T-cell (primary cell): ENCODE results near the gene C17orf75. TPM values are rescaled to one million over a fixed set of nuclear protein-coding genes. Genes with fewer than 3 reads are reported as not detected.

Experiments
- ATAC-seq, 4 experiments: fragments of 200-7000 bp in 3 of 4; fragments of 150-1000 bp in 1 of 4; cut with Tn5 transposase; replicated peaks in 1 of 4; 1 replicate in 3 of 4; 2 replicates in 1 of 4; pipeline ENCODE4 v1.10.0; 2021; ENCODE audit warnings: moderate library complexity in 3 of 4, mild to moderate bottlenecking in 2 of 4, moderate number of reproducible peaks in 1 of 4
- CTCF ChIA-PET, 2 donors: fragments of 300-600 bp; sonication (Branson Sonifier 250); formaldehyde crosslinking; loops; one replicate each; lab custom pipeline; 2022; ENCODE audit warnings: antibody characterized with exemption in 2 of 2; lab: Charles Lee
- POLR2A ChIA-PET, 2 donors: fragments of 300-600 bp; sonication (Branson Sonifier 250); formaldehyde crosslinking; loops; one replicate each; lab custom pipeline; 2022; ENCODE audit warnings: antibody characterized with exemption in 2 of 2; lab: Charles Lee
- DNase-seq, 35 experiments: peaks; one replicate each; pipeline versions ENCODE4 v3.0.0 to v3.0.0-alpha.2; 2013 to 2023
- H3K27ac ChIP-seq: one replicate; pipeline ENCODE4 v1.5.1; 2013; ENCODE audit warnings: low read length
- H3K27me3 ChIP-seq, 2 experiments: replicated peaks in 1 of 2; 1 replicate in 1 of 2; 2 replicates in 1 of 2; pipeline versions ENCODE4 v1.6.1 to v1.7.0; 2013; ENCODE audit warnings: low read length in 1 of 2, mixed read lengths in 1 of 2; ENCODE audit not compliant: control insufficient read depth in 2 of 2, insufficient read depth in 2 of 2; ENCODE audit errors: extremely low read depth in 1 of 2
- H3K36me3 ChIP-seq, 2 donors: 1 replicate in 1 of 2; 2 replicates in 1 of 2; pipeline versions ENCODE4 v1.6.1 to v1.7.0; 2013; ENCODE audit warnings: low read length in 1 of 2; ENCODE audit not compliant: control insufficient read depth in 2 of 2, insufficient read depth in 1 of 2; ENCODE audit errors: extremely low read depth in 1 of 2
- H3K4me1 ChIP-seq, 2 experiments: 1 replicate in 1 of 2; 2 replicates in 1 of 2; pipeline versions ENCODE4 v1.6.1 to v1.7.0; 2013; ENCODE audit warnings: low read length in 2 of 2, mixed read lengths in 1 of 2; ENCODE audit not compliant: insufficient read depth in 2 of 2, control insufficient read depth in 1 of 2; ENCODE audit errors: extremely low read depth in 1 of 2
- H3K4me3 ChIP-seq, 2 donors: 1 replicate in 1 of 2; 2 replicates in 1 of 2; pipeline versions ENCODE4 v1.5.1 to v1.7.0; 2013; ENCODE audit warnings: mild to moderate bottlenecking in 2 of 2, low read length in 1 of 2, moderate library complexity in 1 of 2; ENCODE audit not compliant: control insufficient read depth in 1 of 2; ENCODE audit errors: extremely low read depth in 1 of 2
- H3K9me3 ChIP-seq: 2 replicates; pipeline ENCODE4 v1.7.0; 2013
- H3K27ac Mint-ChIP-seq, 2 donors: one replicate each; pipeline ENCODE4 v1.8.0; 2020 to 2021; ENCODE audit warnings: mild to moderate bottlenecking in 2 of 2, mixed read lengths in 2 of 2
- H3K27me3 Mint-ChIP-seq, 2 donors: one replicate each; pipeline ENCODE4 v1.8.0; 2021 to 2022; ENCODE audit warnings: mixed read lengths in 2 of 2
- H3K36me3 Mint-ChIP-seq: one replicate; pipeline ENCODE4 v1.8.0; 2021; ENCODE audit warnings: mixed read lengths
- H3K4me1 Mint-ChIP-seq, 3 donors: one replicate each; pipeline ENCODE4 v1.8.0; 2020 to 2022; ENCODE audit warnings: mixed read lengths in 3 of 3, mild to moderate bottlenecking in 1 of 3
- H3K4me3 Mint-ChIP-seq, 3 donors: one replicate each; pipeline ENCODE4 v1.8.0; 2020 to 2022; ENCODE audit warnings: mild to moderate bottlenecking in 3 of 3, mixed read lengths in 3 of 3, moderate library complexity in 3 of 3
- H3K9me3 Mint-ChIP-seq, 3 donors: one replicate each; pipeline ENCODE4 v1.8.0; 2020 to 2022; ENCODE audit warnings: mixed read lengths in 3 of 3
- WGBS: methylation state at CpG from one replicate; pipeline ENCODE4 v1.1.5; 2013; ENCODE audit warnings: missing lambda C conversion rate; ENCODE audit not compliant: insufficient coverage; 5-methylcytosine and 5-hydroxymethylcytosine counted together
- total RNA-seq, 35 experiments: library from RNA in 6 of 35; stranded (reverse) in 6 of 35; fragments of 120-200 nt in 1 of 35; gene quantifications; one replicate each; pipeline versions ENCODE4 v1.2.1 to v1.2.4 and lab custom pipeline; 2013 to 2026

C17orf75 gene
- total RNA-seq, 5 donors from 2014 or later (not counting 1 experiment from before 2014, with no cell fraction given), result 12.2 to 22.0 (median 17.6) TPM

- H3K27me3 Mint-ChIP-seq, result no peaks in the 10 kb centered on the region
- H3K9me3 Mint-ChIP-seq, result no peaks in the 10 kb centered on the region
These were observed 8.1 kb upstream of the C17orf75 start, which contains the start of gene ZNF207 for GRCh38 chr17:32349854-32350665. Gene ZNF207, plus strand, starts transcription at chr17:32350157. Its CDS starts 129 bp downstream, at chr17:32350286.

DNA sequence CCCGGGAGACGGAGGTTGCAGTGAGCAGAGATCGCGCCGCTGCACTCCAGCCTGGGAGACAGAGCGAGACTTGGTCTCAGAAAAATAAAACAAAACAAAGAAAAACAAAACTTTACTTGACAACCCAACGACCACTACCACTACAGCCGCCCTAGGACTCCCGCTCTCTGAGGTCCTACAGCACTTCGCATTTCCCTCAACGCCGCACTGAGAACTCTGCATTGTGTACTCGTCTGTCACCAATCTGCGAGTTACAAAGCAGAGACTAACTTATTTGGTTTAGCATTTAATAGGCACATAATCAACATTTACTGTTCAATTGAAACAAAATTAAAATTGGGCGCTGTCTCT lies 7.5 kb upstream of the C17orf75 start:
- ChIA-PET POLR2A (interaction anchor here in 1 of 2 donors (0.6 kb wide), 1 partner anchor 16 kb away, joined by 7 read pairs; no protein-coding TSS in a partner anchor), CTCF (no interaction called here)
- Mint-ChIP-seq H3K4me1 (peaks cover 33 to 40% (median 39%) of the 10 kb centered on the region in 3 donors), H3K36me3 (peaks cover 25% of the 10 kb centered on the region), H3K9me3 (no peaks in the 10 kb centered on the region), H3K27ac (peak overlapping the region; percentile 99 to 100), H3K4me3 (peak overlapping the region; percentile 98 to 100 (median 99)), H3K27me3 (no peaks in the 10 kb centered on the region)
- Histone ChIP-seq H3K36me3 (peaks cover under 1 to 23% of the 10 kb centered on the region in 2 donors), H3K27ac (peak overlapping the region; percentile 97), H3K4me1 (peaks cover 20 to 35% of the 10 kb centered on the region in 2 experiments), H3K27me3 (no peaks in the 10 kb centered on the region), H3K9me3 (no peaks in the 10 kb centered on the region), H3K4me3 (peak overlapping the region; percentile 83 to 99)
- DNase-seq, result peak in 6 of 35 experiments; percentile 7 to 21 (median 8)
- 19% methylated on average over 15 of the region's 15 CpGs for WGBS
- peak in 3 of 4 experiments; percentile 9 to 22 (median 21) for ATAC-seq

More at GRCh38 chr17:32349854-32350665, 8.1 kb upstream of the C17orf75 start, which contains the start of gene ZNF207:
- H3K4me3 Mint-ChIP-seq, result peak within 1 kb of the TSS; percentile 98 to 100 (median 99)
- Histone ChIP-seq H3K27ac (peak within 1 kb of the TSS; percentile 97), H3K9me3 (no peaks in the 10 kb centered on the region), H3K4me3 (peak within 1 kb of the TSS; percentile 83 to 99), H3K27me3 (no peaks in the 10 kb centered on the region), H3K36me3 (peaks cover 4 to 29% of the 10 kb centered on the region in 2 donors), H3K4me1 (peaks cover 23 to 41% of the 10 kb centered on the region in 2 experiments)
- ATAC-seq (peak; percentile 98 to 100 (median 98)), DNase-seq (peak; percentile 88 to 98 (median 93))
- H3K27ac Mint-ChIP-seq, result peak within 1 kb of the TSS; percentile 99 to 100
- ChIA-PET POLR2A (interaction anchor here in 1 of 2 donors (0.6 to 0.7 kb wide), 3 partner anchors 16 to 94 kb away, joined by 3 to 7 read pairs (median 3); partner anchors contain the start of gene PSMD11), CTCF (interaction anchor here in 1 of 2 donors (0.7 to 0.8 kb wide), 3 partner anchors 9 to 144 kb away, joined by 3 read pairs; partner anchors contain the start of gene PSMD11)
- peaks cover 30% of the 10 kb centered on the region for H3K36me3 Mint-ChIP-seq
- WGBS, result 0% methylated on average over 31 of the region's 47 CpGs
- H3K4me1 Mint-ChIP-seq, result peaks cover 39 to 45% (median 45%) of the 10 kb centered on the region in 3 donors

GRCh38 chr17:32348483-32348800 lies 6.5 kb upstream of the C17orf75 start:
- H3K4me1 Mint-ChIP-seq, result peaks cover 30 to 34% (median 33%) of the 10 kb centered on the region in 3 donors
- no peak overlapping the region for H3K27ac Mint-ChIP-seq

GRCh38 chr17:32345951-32346600 lies 4.1 kb upstream of the C17orf75 start:
- Mint-ChIP-seq H3K4me1 (peaks cover 29 to 31% (median 30%) of the 10 kb centered on the region in 3 donors), H3K4me3 (no peak overlapping the region), H3K27me3 (no peaks in the 10 kb centered on the region), H3K9me3 (no peaks in the 10 kb centered on the region), H3K36me3 (peaks cover 4% of the 10 kb centered on the region), H3K27ac (no peak overlapping the region)
- no peaks in the 10 kb centered on the region for H3K36me3 ChIP-seq
- H3K27ac ChIP-seq, result no peak overlapping the region
- DNase-seq, result no peak
- H3K27me3 ChIP-seq, result no peaks in the 10 kb centered on the region
- 96% methylated on average over 8 of the region's 11 CpGs for WGBS
- H3K4me1 ChIP-seq, result peaks cover 4 to 24% of the 10 kb centered on the region in 2 experiments
- CTCF ChIA-PET, result interaction anchor here in 1 of 2 donors (0.5 kb wide), 1 partner anchor 15 kb away, joined by 3 read pairs; no protein-coding TSS in a partner anchor
- POLR2A ChIA-PET, result interaction anchor here (0.6 to 0.7 kb wide), 2 partner anchors 20 to 1453 kb away, joined by 3 read pairs; no protein-coding TSS in a partner anchor
- H3K9me3 ChIP-seq, result no peaks in the 10 kb centered on the region
- ATAC-seq, result no peak
- H3K4me3 ChIP-seq, result no peak overlapping the region

More at GRCh38 chr17:32348483-32348800, 6.5 kb upstream of the C17orf75 start:
- no CpG with 5 or more reads among the region's 2 CpGs for WGBS
- ATAC-seq (no peak), DNase-seq (no peak)
- no peak overlapping the region for H3K27ac ChIP-seq
- POLR2A ChIA-PET, result interaction anchor here in 1 of 2 donors (0.5 kb wide), 1 partner anchor 411 kb away, joined by 3 read pairs; no protein-coding TSS in a partner anchor
- H3K4me1 ChIP-seq, result peaks cover 13 to 26% of the 10 kb centered on the region in 2 experiments
- peaks cover 0 to 14% of the 10 kb centered on the region in 2 donors for H3K36me3 ChIP-seq
- Mint-ChIP-seq H3K27me3 (no peaks in the 10 kb centered on the region), H3K36me3 (peaks cover 19% of the 10 kb centered on the region), H3K4me3 (peak overlapping the region in 2 of 3 donors; percentile 53 to 98), H3K9me3 (no peaks in the 10 kb centered on the region)
- no peaks in the 10 kb centered on the region for H3K27me3 ChIP-seq
- no peaks in the 10 kb centered on the region for H3K9me3 ChIP-seq
- CTCF ChIA-PET, result no interaction called here
- H3K4me3 ChIP-seq, result no peak overlapping the region

GRCh38 chr17:32342603-32343325 lies 791 bp upstream of the C17orf75 start:
- Mint-ChIP-seq H3K9me3 (no peaks in the 10 kb centered on the region), H3K4me1 (peaks cover 21 to 26% (median 25%) of the 10 kb centered on the region in 3 donors), H3K36me3 (peaks cover 3% of the 10 kb centered on the region), H3K27me3 (no peaks in the 10 kb centered on the region), H3K4me3 (peak overlapping the region; percentile 88 to 95 (median 88)), H3K27ac (peak overlapping the region; percentile 92 to 93)
- ChIA-PET CTCF (interaction anchor here in 1 of 2 donors (0.6 kb wide), 1 partner anchor 63 kb away, joined by 4 read pairs; no protein-coding TSS in a partner anchor), POLR2A (interaction anchor here in 1 of 2 donors (0.5 kb wide), 1 partner anchor 63 kb away, joined by 9 read pairs; no protein-coding TSS in a partner anchor)
- ATAC-seq (no peak), DNase-seq (no peak)
- Histone ChIP-seq H3K4me3 (peak overlapping the region in 1 of 2 donors; percentile 52), H3K36me3 (peaks cover 0 to 8% of the 10 kb centered on the region in 2 donors), H3K4me1 (peaks cover 4 to 19% of the 10 kb centered on the region in 2 experiments), H3K27ac (peak overlapping the region; percentile 84), H3K9me3 (no peaks in the 10 kb centered on the region), H3K27me3 (no peaks in the 10 kb centered on the region)
- 93% methylated on average over 7 of the region's 14 CpGs for WGBS
